Heart left ventricle (tissue), 16 donors: ENCODE data around the gene SARS1. TPM values are rescaled to one million over a fixed set of nuclear protein-coding genes. Genes with fewer than 3 reads are reported as not detected.
"Not testable (repeated sequence)": the region's sequence is repeated elsewhere in the genome, so short reads cannot be mapped to it uniquely, and the experiment has no call there.

ENCODE experiments used
- ATAC-seq, 4 donors: fragments of 200-7000 bp; cut with Tn5 transposase; one replicate each; pipeline ENCODE4 v1.9.1; 2020 to 2022; ENCODE audit warnings: moderate library complexity in 4 of 4, mild to moderate bottlenecking in 3 of 4, moderate number of reproducible peaks in 1 of 4
- DNase-seq, 5 donors: peaks; one replicate each; pipeline ENCODE4 v3.0.0-alpha.2; 2020
- H3K27ac ChIP-seq, 12 donors: fragments of 200-600 bp; sonication (generic) in 4 of 12; one replicate each; pipeline versions ENCODE4 v1.5.0 to v1.8.0; 2016 to 2022; ENCODE audit warnings: mild to moderate bottlenecking in 2 of 12
- H3K27me3 ChIP-seq, 9 donors: fragments of 200-600 bp; sonication (generic) in 2 of 9; one replicate each; pipeline versions ENCODE4 v1.5.1 to v1.8.0; 2016 to 2022; ENCODE audit warnings: mild to moderate bottlenecking in 3 of 9
- H3K36me3 ChIP-seq, 9 donors: fragments of 200-600 bp; sonication (generic) in 2 of 9; one replicate each; pipeline versions ENCODE4 v1.5.0 to v1.8.0; 2018 to 2022; ENCODE audit warnings: mild to moderate bottlenecking in 2 of 9
- H3K4me1 ChIP-seq, 12 donors: fragments of 200-600 bp; sonication (generic) in 4 of 12; one replicate each; pipeline versions ENCODE4 v1.5.0 to v1.8.0; 2016 to 2022; ENCODE audit warnings: mild to moderate bottlenecking in 3 of 12
- H3K4me3 ChIP-seq, 12 donors: fragments of 200-600 bp; sonication (generic) in 4 of 12; one replicate each; pipeline versions ENCODE4 v1.5.0 to v1.8.0; 2017 to 2022; ENCODE audit warnings: mild to moderate bottlenecking in 9 of 12, moderate library complexity in 4 of 12
- H3K9me3 ChIP-seq, 12 donors: fragments of 200-600 bp; sonication (generic) in 4 of 12; one replicate each; pipeline versions ENCODE4 v1.5.0 to v1.8.0; 2016 to 2022; ENCODE audit warnings: mild to moderate bottlenecking in 1 of 12
- POLR2A ChIP-seq, 2 donors: fragments of 450-650 bp; IDR thresholded peaks; one replicate each; pipeline ENCODE4 v1.6.1; 2017; ENCODE audit warnings: antibody characterized with exemption in 2 of 2, mild to moderate bottlenecking in 2 of 2, moderate library complexity in 2 of 2
- WGBS, 4 donors: extraction: QIAGEN DNeasy Blood & Tissue Kit in 2 of 4; methylation state at CpG; one replicate each; pipeline versions ENCODE4 v1.1.5 to v1.1.7; 2013 to 2018; 5-methylcytosine and 5-hydroxymethylcytosine counted together
- intact Hi-C, 10 donors: fragments of 100-400 bp; cut with DNase I; formaldehyde crosslinking; loops; one replicate each; pipeline versions ENCODE4 v1.11.1 to v1.14.2; 2022
- polyA plus RNA-seq, 2 donors: library from polyadenylated mRNA; stranded (reverse); fragments of 200-250 nt; gene quantifications; one replicate each; pipeline ENCODE4 v1.2.3, GENCODE V29; 2013
- total RNA-seq, 9 donors: library from RNA; depleted of rRNA in 2 of 9; stranded (reverse); fragments of >200 nt in 2 of 9; fragmentation: NEBNext Ultra II Directional in 3 of 9; extraction: Animal tissue kit (Norgen Biotek cat#: 25700) in 3 of 9; gene quantifications; one replicate each; pipeline versions ENCODE4 v1.1.0 to v1.2.4, GENCODE V29; 2016 to 2023
- TF ChIP-seq, protein P1 (sequence below), 12 donors: fragments of 200-600 bp; sonication (generic) in 4 of 12; IDR thresholded peaks; one replicate each; pipeline versions ENCODE4 v1.5.0 to v1.8.0; 2018 to 2022; ENCODE audit warnings: antibody characterized with exemption in 12 of 12, mild to moderate bottlenecking in 5 of 12
- donor health status: ischemic (EF 13 %, LVEDD 7.1; RV severe dilation, severe dysfunction).
- donor health status: healthy with polysubstance abuse.
- donor health status: DM: no; HTN: yes; CAD: no.
- donor health status: DM: no; HTN: no; CAD: no.
- donor health status: ischemic (EF 25% LVEDD 6.9; RV normal size, moderate dysfunction).
- donor health status: ischemic (EF 25% LVEDD 5.7; RV mildly dilated, moderate dysfunction).
- donor health status: healthy.
- donor health status: DM: yes; HTN: yes; CAD: no.
- donor health status: ischemic (EF 35%, LVEDD 5.7; RV mildly dilated, moderate dysfunction).
- donor health status: nonischemic (EF 11% LVEDD 7.7; RV severe dilation, severe dysfunction).
- donor health status: DM: yes; HTN: yes; CAD: no.
- donor health status: PGD.
- donor health status: ischemic (EF 29% LVEDD 5.4; RV normal size, mild dysfunction).
- donor health status: nonischemic (EF 23%, LVEDD 6.1; RV moderate dilation, normal function).

The SARS1 gene
- total and polyA plus RNA-seq, 11 donors = 41.1 to 179 (median 102) TPM

- intact Hi-C loops = no loop called here
Measured at GRCh38 chr1:109170035-109170764, 43.5 kb upstream of the SARS1 start.

GRCh38 chr1:109171646-109172045 lies 42.1 kb upstream of the SARS1 start:
- Histone ChIP-seq H3K4me1 (peaks cover 0 to 28% (median 4%) of the 10 kb centered on the region in 12 donors), H3K27me3 (no peaks in the 10 kb centered on the region), H3K27ac (no peak overlapping the region), H3K9me3 (no peaks in the 10 kb centered on the region), H3K36me3 (no peaks in the 10 kb centered on the region), H3K4me3 (no peak overlapping the region)
- DNase-seq (no peak), ATAC-seq (no peak)
- 95 to 96% (median 95%) methylated on average over 10 of the region's 10 CpGs for WGBS, 4 donors
- TF ChIP-seq, protein P1, sequence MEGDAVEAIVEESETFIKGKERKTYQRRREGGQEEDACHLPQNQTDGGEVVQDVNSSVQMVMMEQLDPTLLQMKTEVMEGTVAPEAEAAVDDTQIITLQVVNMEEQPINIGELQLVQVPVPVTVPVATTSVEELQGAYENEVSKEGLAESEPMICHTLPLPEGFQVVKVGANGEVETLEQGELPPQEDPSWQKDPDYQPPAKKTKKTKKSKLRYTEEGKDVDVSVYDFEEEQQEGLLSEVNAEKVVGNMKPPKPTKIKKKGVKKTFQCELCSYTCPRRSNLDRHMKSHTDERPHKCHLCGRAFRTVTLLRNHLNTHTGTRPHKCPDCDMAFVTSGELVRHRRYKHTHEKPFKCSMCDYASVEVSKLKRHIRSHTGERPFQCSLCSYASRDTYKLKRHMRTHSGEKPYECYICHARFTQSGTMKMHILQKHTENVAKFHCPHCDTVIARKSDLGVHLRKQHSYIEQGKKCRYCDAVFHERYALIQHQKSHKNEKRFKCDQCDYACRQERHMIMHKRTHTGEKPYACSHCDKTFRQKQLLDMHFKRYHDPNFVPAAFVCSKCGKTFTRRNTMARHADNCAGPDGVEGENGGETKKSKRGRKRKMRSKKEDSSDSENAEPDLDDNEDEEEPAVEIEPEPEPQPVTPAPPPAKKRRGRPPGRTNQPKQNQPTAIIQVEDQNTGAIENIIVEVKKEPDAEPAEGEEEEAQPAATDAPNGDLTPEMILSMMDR (IDR thresholded peaks at IDR 0.05) = no peak
- no peak for TF ChIP-seq POLR2A (IDR thresholded peaks at IDR 0.05)
- intact Hi-C loops = no loop called here

More at GRCh38 chr1:109170035-109170764, 43.5 kb upstream of the SARS1 start:
- peaks cover 0 to 28% (median 4%) of the 10 kb centered on the region in 12 donors for H3K4me1 ChIP-seq
- H3K36me3 ChIP-seq = no peaks in the 10 kb centered on the region
- no peak overlapping the region for H3K4me3 ChIP-seq
- H3K27ac ChIP-seq = peak overlapping the region in 1 of 12 donors; percentile 32
- WGBS, 4 donors = 60 to 72% (median 66%) methylated on average over 7 of the region's 7 CpGs
- TF ChIP-seq POLR2A (IDR thresholded peaks at IDR 0.05) = no peak
- TF ChIP-seq, protein P1 (IDR thresholded peaks at IDR 0.05) = no peak
- H3K9me3 ChIP-seq = no peaks in the 10 kb centered on the region
- no peaks in the 10 kb centered on the region for H3K27me3 ChIP-seq
- no peak for DNase-seq
- ATAC-seq = no peak

GRCh38 chr1:109176349-109176748 lies 37.4 kb upstream of the SARS1 start:
- ATAC-seq, intact Hi-C loops, H3K9me3 ChIP-seq, H3K4me1 ChIP-seq, H3K27me3 ChIP-seq, H3K36me3 ChIP-seq, H3K4me3 ChIP-seq, H3K27ac ChIP-seq, DNase-seq: not testable (repeated sequence)
- WGBS, 4 donors = 86 to 100% (median 88%) methylated on average over 1 of the region's 1 CpG; no CpG with 5 or more reads in 1 of the 4 donors

DNA sequence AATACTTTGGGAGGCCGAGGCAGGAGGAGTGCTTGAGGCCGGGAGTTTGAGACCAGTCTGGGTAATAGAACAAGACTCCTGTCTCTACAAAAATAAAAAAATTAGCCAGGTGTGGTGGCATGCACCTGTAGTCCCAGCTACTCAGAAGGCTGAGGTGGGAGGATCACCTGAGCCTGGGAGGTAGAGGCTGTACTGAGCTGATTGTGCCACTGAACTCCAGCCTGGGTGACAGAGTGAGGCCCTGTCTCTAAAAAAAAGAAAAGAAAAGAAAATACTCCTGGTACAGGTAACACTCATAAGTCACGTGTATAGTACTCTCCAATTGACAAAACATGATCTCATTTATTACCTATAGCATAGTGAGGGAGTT lies 33.0 kb upstream of the SARS1 start:
- H3K4me1 ChIP-seq, ATAC-seq, intact Hi-C loops, H3K36me3 ChIP-seq, DNase-seq, H3K9me3 ChIP-seq, H3K4me3 ChIP-seq, H3K27me3 ChIP-seq, H3K27ac ChIP-seq: not testable (repeated sequence)
- 77 to 93% (median 80%) methylated on average over 3 of the region's 3 CpGs for WGBS, 4 donors

- H3K36me3 ChIP-seq = no peaks in the 10 kb centered on the region
- no peaks in the 10 kb centered on the region for H3K27me3 ChIP-seq
- intact Hi-C loops = no loop called here
- TF ChIP-seq, protein P1 (IDR thresholded peaks at IDR 0.05) = no peak
- TF ChIP-seq POLR2A (IDR thresholded peaks at IDR 0.05) = no peak
- H3K9me3 ChIP-seq = no peaks in the 10 kb centered on the region
- H3K4me1 ChIP-seq = peaks cover 0 to 2% (median 0%) of the 10 kb centered on the region in 12 donors
- H3K4me3 ChIP-seq = no peak overlapping the region
- DNase-seq (no peak), ATAC-seq (no peak)
- H3K27ac ChIP-seq = no peak overlapping the region
- WGBS, 4 donors = 35 to 59% (median 47%) methylated on average over 4 of the region's 4 CpGs
Measured at GRCh38 chr1:109181085-109181806, 32.5 kb upstream of the SARS1 start.
